ENCODE results near the gene PLSCR2.

The PLSCR2 gene

GRCh38 chr3:146421819-146422759 is 47.3 kb downstream of the PLSCR2 start:
- CTCF ChIA-PET = interaction anchor here (0.5 kb wide), 1 partner anchor 241 kb away, joined by 3 read pairs; no protein-coding TSS in a partner anchor
- TF ChIP-seq ZNF670 (tag by site-specific recombination; IDR thresholded peaks at IDR 0.05; ENCODE audit: low read depth) (no peak), ZSCAN18 (tag by site-specific recombination; IDR thresholded peaks at IDR 0.05) (no peak), ZNF266 (tag by site-specific recombination; IDR thresholded peaks at IDR 0.05; ENCODE audit: low read depth) (no peak), ZNF521 (tag by site-specific recombination; IDR thresholded peaks at IDR 0.05) (no peak), ZBTB48 (tag by site-specific recombination; IDR thresholded peaks at IDR 0.05) (no peak), HOXA7 (CRISPR knock-in tag; IDR thresholded peaks at IDR 0.05; ENCODE audit: borderline replicate concordance) (no peak), EGR2 (tag by site-specific recombination; IDR thresholded peaks at IDR 0.05; ENCODE audit: low read depth) (no peak), ZNF133 (tag by site-specific recombination; IDR thresholded peaks at IDR 0.05) (no peak), ZNF785 (tag by site-specific recombination; IDR thresholded peaks at IDR 0.05) (no peak), ZNF514 (tag by site-specific recombination; IDR thresholded peaks at IDR 0.05) (no peak), BCL6B (tag by site-specific recombination; IDR thresholded peaks at IDR 0.05) (no peak), ZNF580 (tag by site-specific recombination; IDR thresholded peaks at IDR 0.05) (no peak), ZNF19 (tag by site-specific recombination; IDR thresholded peaks at IDR 0.05; ENCODE audit: low read depth) (no peak)
- no peak overlapping the region for H3K4me3 ChIP-seq (ENCODE audit: low read depth, low read length)
- H3K9me3 ChIP-seq (ENCODE audit: control insufficient read depth, insufficient read depth, low read depth, low read length) = no peaks in the 10 kb centered on the region
- H3K36me3 ChIP-seq (ENCODE audit: control insufficient read depth in 2 of 2, insufficient read depth in 1 of 2, low read length in 2 of 2) = no peaks in the 10 kb centered on the region
- no peaks in the 10 kb centered on the region for H3K4me1 ChIP-seq (ENCODE audit: control insufficient read depth, insufficient read depth, low read length)
- no peak overlapping the region for H3K27ac ChIP-seq (ENCODE audit: extremely low read depth, low read depth, low read length)
- POLR2A ChIA-PET = no interaction called here

GRCh38 chr3:146416366-146416765 is 53.0 kb downstream of the PLSCR2 start:
- ChIA-PET POLR2A (no interaction called here), CTCF (no interaction called here)
- TF ChIP-seq ZBTB44 (tag by site-specific recombination; IDR thresholded peaks at IDR 0.05) = no peak
- Histone ChIP-seq H3K4me1 (ENCODE audit: control insufficient read depth, insufficient read depth, low read length) (no peaks in the 10 kb centered on the region), H3K36me3 (ENCODE audit: control insufficient read depth in 2 of 2, insufficient read depth in 1 of 2, low read length in 2 of 2) (no peaks in the 10 kb centered on the region), H3K9me3 (ENCODE audit: control insufficient read depth, insufficient read depth, low read depth, low read length) (no peaks in the 10 kb centered on the region), H3K27ac (ENCODE audit: extremely low read depth, low read depth, low read length) (no peak overlapping the region), H3K4me3 (ENCODE audit: low read depth, low read length) (no peak overlapping the region)

- H3K4me1 ChIP-seq (ENCODE audit: control insufficient read depth, insufficient read depth, low read length) = no peaks in the 10 kb centered on the region
- no peak overlapping the region for H3K4me3 ChIP-seq (ENCODE audit: low read depth, low read length)
- H3K27ac ChIP-seq (ENCODE audit: extremely low read depth, low read depth, low read length) = no peak overlapping the region
- H3K9me3 ChIP-seq (ENCODE audit: control insufficient read depth, insufficient read depth, low read depth, low read length) = no peaks in the 10 kb centered on the region
- TF ChIP-seq ZNF449 (tag by site-specific recombination; IDR thresholded peaks at IDR 0.05) (no peak), ZNF324 (tag by site-specific recombination; IDR thresholded peaks at IDR 0.05) (no peak), ZBTB1 (tag by site-specific recombination; IDR thresholded peaks at IDR 0.05) (no peak), ZNF621 (tag by site-specific recombination; IDR thresholded peaks at IDR 0.05) (no peak), ZNF2 (tag by site-specific recombination; IDR thresholded peaks at IDR 0.05) (no peak), ZNF335 (tag by site-specific recombination; conservative IDR thresholded peaks at IDR 0.05) (no peak), ZNF223 (tag by site-specific recombination; IDR thresholded peaks at IDR 0.05) (no peak), ZNF701 (tag by site-specific recombination; IDR thresholded peaks at IDR 0.05) (no peak), AEBP2 (tag by site-specific recombination; IDR thresholded peaks at IDR 0.05; ENCODE audit: borderline replicate concordance) (no peak), ZNF514 (tag by site-specific recombination; IDR thresholded peaks at IDR 0.05) (no peak)
- H3K36me3 ChIP-seq (ENCODE audit: control insufficient read depth in 2 of 2, insufficient read depth in 1 of 2, low read length in 2 of 2) = no peaks in the 10 kb centered on the region
- CTCF ChIA-PET = no interaction called here
- POLR2A ChIA-PET = no interaction called here
These were observed 55.4 kb downstream of the PLSCR2 start for GRCh38 chr3:146414010-146414409.
